Measurements from ENCODE around the gene S100PBP.

S100PBP gene

GRCh38 chr1:32830092-32830852 lies 12.8 kb downstream of the S100PBP start:
- no peak for DNase-seq

- DNase-seq = no peak
Measured at GRCh38 chr1:32831878-32832277, 14.4 kb downstream of the S100PBP start.

GRCh38 chr1:32848354-32849063 lies 31.1 kb downstream of the S100PBP start:
- DNase-seq = no peak

GRCh38 chr1:32855861-32856617 lies 38.6 kb downstream of the S100PBP start:
- no peak for DNase-seq

- no peak for DNase-seq
Measured at GRCh38 chr1:32858136-32858535, 40.7 kb downstream of the S100PBP start.

DNA sequence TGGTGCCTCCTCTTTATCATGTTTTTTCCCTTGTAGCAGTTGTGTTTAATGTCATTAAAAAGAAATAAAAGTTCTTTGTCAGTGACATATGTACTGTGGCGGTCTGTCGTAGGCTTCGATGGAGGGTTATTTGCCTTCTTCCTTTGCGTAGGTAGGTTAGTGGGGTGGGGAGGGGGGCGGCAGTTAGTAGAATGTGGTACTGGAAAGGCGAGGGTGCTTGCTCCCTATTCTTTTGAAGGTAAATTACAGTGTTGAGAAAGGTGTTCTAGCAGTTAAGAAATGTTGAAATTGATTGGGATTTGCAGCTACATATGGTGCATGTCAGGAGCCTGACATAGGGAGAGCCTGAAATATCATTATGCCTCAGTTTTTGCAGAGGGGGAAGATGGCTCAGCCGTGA lies 41.3 kb downstream of the S100PBP start:
- no peak for DNase-seq

DNA sequence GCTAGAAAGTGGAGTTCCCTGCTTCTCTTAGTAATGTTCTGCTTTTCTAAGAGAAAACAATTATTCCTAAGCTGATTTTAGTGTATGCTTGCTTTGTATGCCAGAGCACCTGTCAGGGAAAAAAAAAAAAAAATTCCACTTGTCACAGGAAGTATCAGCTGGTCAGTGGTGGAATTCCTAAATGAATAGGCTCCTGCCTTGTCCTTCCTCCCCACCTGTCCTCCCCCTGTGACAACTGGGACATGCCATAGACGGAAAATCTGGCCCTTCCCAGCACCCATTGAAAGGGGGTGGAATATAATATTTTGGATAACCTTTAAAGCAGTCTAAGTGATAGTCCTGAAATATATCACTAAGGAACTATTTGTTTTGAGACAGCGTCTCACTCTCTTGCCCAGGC lies 42.5 kb downstream of the S100PBP start:
- no peak for DNase-seq

DNA sequence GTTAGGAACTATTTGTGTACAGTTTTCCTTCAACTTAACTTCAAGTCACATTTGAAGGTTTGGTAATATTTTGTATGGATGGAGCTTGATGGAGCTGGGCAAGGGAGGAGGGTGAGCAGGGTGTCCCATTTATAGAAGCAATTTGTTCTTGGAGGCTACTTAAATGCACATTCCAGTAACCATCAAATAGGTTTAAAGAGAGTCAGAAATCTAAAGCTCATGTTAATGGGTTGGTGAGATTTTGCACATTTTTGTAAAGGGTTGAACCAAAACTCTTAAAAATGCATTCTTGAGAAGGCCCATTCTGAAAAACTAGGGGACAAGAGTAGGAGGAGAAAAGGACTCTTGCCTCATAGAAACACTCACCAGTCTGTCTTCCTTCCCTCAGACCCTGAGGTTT lies 43.1 kb downstream of the S100PBP start:
- DNase-seq = no peak

GRCh38 chr1:32861904-32862695 lies 44.6 kb downstream of the S100PBP start:
- no peak for DNase-seq

- DNase-seq = no peak
Measured at GRCh38 chr1:32863218-32863880, 45.9 kb downstream of the S100PBP start.

DNA sequence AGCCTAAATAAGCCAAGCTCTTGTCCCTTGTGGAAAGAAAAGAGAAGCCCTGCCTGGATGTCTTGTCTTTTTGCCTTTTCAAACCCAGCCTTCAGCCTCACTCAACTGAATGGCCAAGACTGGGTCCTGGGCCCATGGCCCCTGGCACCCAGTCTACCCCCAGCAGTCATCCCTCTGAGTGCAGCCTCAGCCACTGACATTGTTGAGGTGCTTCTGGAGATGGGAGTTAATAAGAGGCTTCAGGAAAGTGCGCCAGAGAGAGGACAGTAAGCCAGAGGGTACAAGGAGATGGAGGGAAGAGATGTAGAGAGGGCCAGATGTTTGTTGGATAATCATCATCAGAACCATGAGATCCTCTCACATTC lies 46.4 kb downstream of the S100PBP start:
- DNase-seq = no peak

DNA sequence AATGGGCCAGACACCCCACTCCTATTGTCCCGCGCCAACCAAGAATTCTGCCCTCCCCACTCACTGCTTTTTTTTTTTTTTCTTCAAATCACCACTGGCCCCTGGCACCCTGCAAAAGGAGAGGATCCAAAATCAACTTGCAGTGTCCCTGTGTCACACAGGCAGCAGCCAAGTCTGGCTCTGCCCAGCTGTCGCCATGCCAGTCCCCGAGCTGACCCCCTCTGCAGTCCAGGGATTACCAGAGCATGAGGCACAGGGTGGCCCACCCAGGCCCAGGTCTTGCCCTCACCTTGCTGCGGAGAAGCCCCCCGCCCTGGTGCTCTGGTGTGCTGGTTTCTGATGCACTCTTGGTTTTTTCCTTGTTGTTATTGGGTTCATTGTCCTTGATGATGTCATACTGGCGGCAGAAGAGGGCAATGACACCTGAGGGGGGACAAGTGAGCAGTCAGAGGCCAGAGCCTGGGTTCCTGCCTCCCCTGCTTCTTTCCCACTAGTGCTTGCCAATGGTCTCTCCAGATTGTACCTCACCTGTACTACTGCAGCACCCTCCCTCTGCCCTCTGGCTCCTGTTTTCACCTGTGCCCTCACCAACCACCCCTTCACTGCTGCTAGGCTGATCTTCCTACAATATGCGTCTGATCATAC lies 47.0 kb downstream of the S100PBP start:
- no peak for DNase-seq

- no peak for DNase-seq
Measured at GRCh38 chr1:32865639-32866405, 48.4 kb downstream of the S100PBP start.

DNA sequence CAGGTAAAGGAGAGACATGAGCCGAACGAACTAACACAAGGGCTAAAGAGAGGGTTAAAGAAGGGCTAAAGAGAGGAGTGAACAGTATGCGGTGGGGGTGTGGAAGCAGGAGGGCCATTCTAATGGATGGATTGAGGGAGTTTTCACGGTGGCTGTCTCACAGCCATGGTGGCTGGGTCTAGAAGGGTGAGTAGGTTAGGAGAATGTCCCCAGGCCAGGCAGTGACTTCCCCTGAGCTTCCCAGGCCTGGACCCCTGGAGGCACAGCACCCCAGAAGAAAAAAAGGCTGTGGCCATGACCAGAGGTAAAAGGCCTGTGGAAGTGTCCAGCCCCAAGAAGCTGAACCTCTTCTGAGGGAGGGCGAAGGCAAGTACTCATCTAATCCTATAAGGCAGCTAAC lies 49.7 kb downstream of the S100PBP start:
- no peak for DNase-seq

- DNase-seq = no peak
Measured at GRCh38 chr1:32867671-32868070, 50.2 kb downstream of the S100PBP start.

GRCh38 chr1:32868085-32868484 lies 50.6 kb downstream of the S100PBP start:
- DNase-seq = no peak

GRCh38 chr1:32868806-32869455 lies 51.5 kb downstream of the S100PBP start:
- DNase-seq = no peak

DNA sequence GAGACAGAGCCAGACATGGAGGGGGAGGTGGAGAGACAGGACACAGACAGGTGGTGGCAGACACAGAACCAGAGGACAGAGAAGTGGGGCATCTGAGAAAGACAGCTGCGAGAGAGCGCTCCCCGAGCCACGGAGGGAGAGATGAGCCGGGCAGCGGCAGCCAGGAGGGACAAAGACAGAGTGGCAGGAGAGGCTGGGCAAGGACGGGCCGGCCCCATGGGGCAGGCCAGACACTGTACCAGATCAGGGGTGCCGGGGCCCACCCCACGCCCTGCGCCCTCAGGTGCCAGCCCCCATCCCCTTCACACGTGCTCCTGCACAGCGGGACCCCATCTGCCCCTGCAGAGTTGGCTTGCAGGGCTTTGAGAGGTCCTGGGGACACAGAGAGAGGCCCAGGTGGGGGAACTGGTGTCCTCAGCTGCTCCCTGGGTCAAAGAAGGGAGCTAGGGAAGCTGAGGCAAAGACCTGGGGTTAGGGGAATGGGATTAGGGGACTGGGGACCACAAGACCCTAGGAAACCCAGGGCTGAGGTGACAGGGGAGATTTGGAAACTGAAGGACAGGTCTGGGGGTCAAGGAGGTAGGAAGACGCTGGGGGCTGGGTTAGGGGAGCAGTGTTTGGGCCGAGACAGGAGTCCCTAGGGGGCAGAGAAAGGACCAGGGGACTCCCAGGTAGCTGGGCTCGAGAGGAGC lies 52.6 kb downstream of the S100PBP start:
- no peak for DNase-seq

- DNase-seq = no peak
Measured at GRCh38 chr1:32870615-32871363, 53.3 kb downstream of the S100PBP start, which contains the start of gene FNDC5. Gene FNDC5, minus strand, starts transcription at chr1:32870912.

All from kidney glomerular epithelial cell (primary cell).